GM19351 (cell line): ENCODE results near the gene CAPN2.

Experiments used
- ATAC-seq: cut with Tn5 transposase; IDR thresholded peaks from one replicate; pipeline ENCODE4 v1.9.1; 2021; ENCODE audit warnings: mild to moderate bottlenecking, moderate library complexity; ENCODE audit not compliant: unreplicated experiment

CAPN2 gene

GRCh38 chr1:223712194-223712849 lies at the start of gene CAPN2:
CAPN2 (plus strand) TSS chr1:223712539; CDS start chr1:223712641, 102 bp downstream.
- ATAC-seq: peak; percentile 47

DNA sequence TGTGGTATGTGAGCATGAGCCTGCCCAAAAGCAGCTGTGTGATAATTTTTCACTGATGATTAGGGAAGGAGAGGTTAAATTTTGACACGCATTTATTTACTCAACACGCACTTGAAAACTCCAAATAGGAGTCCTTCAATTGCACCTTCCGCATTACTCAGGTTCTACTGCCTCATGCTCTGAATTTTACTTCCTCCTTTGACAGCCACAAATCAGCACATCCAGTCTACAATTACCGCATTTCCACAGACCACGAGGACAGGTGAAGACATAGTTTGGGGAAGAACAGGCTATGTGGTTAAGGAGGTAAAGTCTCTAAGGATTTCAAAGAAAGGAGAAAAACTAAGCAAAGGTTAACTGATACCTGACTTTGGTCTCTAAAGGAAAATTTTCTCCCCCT lies 49.4 kb upstream of the CAPN2 start:
- no peak for ATAC-seq

- ATAC-seq: no peak
Observed at GRCh38 chr1:223664106-223664505, 48.2 kb upstream of the CAPN2 start.

- no peak for ATAC-seq
Observed at GRCh38 chr1:223665592-223666312, 46.6 kb upstream of the CAPN2 start, which contains the start of gene CAPN8. CAPN8 (minus strand) TSS chr1:223665701; CDS start chr1:223665646, 55 bp downstream.

DNA sequence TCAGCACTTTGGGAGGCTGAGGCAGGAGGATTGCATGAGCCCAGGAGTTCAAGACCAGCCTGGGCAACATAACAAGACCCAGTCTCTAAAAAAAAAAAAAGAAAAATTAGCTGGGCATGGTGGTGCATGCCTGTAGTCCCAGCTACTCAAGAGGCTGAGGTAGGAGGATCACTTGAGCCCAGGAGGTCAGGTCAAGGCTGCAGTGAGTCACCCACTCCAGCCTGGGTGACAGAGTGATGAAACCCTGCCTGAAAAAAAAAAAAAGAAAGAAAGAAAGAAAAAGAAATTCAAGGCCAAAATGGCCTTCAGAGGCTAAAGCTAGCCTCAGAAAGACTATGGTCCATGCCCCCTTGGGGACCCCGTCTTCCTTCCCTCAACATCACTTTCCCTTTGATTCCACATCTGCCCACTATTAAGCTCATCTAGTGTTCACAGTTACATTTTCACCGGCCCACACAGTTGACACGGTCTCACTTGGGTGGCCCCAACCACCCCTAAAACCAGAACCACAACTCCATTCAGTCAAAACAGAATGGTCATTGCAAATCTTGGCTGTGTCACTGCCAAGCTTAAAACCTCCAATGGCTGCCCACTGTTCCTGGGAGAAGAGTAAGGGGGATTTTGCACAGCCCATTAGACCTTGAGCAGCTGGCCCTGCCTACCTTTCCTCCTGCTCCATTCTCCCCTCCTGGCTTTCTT lies 44.7 kb upstream of the CAPN2 start:
- ATAC-seq: peak; percentile 67

GRCh38 chr1:223669003-223669795 lies 43.1 kb upstream of the CAPN2 start:
- no peak for ATAC-seq

- ATAC-seq: no peak
Observed at GRCh38 chr1:223670458-223671159, 41.7 kb upstream of the CAPN2 start.

DNA sequence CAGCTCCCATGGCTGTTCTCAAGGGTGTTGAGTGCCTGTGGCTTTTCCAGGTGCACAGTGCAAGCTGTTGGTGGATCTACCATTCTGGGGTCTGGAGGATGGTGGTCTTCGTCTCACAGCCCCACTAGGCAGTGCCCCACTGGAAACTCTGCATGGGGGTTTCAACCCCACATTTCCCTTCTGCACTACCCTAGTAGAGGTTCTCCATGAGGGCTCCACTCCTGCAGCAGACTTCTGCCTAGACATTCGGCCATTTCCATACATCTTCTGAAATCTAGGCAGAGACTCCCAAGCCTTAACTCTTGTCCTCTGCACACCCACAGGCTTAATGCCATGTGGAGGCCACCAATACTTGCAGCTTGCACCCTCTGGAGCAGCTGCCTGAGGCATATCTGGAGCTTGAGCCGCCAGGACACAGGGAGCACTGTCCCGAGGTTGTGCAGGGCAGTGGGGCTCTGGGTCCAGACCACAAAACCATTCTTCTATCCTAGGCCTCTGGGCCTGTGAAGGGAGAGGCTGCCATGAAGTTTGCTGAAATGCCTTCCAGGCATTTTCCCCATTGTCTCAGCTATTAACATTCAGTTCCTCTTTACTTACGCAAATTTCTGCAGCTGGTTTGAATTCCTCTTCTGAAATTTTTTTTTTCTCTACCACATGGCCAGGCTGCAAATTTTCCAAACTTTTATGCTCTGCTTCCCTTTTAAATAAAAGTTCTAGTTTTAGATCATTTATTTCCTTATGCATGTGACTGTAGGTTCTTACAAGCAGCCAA lies 38.0 kb upstream of the CAPN2 start:
- no peak for ATAC-seq

DNA sequence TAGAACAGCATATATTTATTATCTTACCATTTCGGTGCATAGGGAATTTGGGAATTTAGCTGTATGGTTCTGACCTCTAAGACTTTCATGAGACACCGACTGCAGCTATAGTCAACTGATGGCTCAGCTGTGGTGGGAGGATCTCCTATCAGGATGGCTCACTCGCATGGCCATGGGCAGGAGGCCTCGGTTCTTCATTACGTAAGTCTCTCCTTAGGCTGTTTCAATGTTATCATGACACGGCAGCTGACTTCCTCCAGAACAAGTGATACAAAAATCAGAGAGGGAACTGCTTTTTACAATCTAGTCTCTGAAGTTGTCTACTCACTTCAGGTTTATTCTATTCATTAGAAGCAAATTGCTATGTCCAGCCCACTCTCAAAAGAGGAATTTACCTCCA lies 33.5 kb upstream of the CAPN2 start:
- ATAC-seq: no peak

GRCh38 chr1:223680188-223680587 lies 32.2 kb upstream of the CAPN2 start:
- no peak for ATAC-seq

DNA sequence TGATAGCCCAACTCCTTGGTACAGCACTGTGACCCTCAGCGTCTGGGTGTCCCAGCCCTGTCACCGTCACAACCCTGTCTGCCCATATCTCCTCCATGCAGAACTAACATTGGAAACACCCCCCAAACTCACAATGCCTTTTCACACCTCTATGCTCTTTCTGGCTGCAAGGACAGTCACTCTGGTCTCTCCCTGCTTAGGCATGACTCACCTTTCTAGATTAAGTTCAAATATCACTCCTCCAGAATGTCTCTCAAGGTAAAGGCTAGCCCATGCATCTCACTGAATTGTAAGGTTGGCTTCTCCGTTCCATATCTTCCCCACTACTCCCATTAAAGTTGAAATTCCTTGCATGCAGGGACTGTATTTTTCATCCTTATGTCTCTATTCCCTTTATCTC lies 29.8 kb upstream of the CAPN2 start:
- no peak for ATAC-seq

GRCh38 chr1:223683586-223684487 lies 28.5 kb upstream of the CAPN2 start:
- ATAC-seq: peak; percentile 51

- ATAC-seq: no peak
Observed at GRCh38 chr1:223684488-223684792, 27.9 kb upstream of the CAPN2 start.

DNA sequence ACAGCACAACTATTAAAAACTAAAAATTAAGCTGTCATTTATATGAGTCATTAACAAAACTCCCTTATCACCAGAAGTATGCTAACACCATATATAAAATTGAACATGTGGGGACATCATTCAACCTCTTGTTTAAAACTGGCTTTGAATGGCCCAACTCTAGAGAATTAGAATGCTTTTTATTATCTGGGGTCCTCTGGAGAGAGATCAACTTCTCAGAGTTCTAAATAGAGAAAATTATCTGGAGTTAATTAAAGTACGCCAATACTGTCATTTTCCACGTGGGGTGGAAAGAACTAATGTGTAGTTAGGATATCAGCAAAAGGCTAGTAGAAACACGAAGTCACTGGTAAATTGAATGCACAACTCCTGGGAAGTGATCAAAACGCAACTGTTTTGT lies 21.2 kb upstream of the CAPN2 start:
- no peak for ATAC-seq

GRCh38 chr1:223695014-223695548 lies 17.3 kb upstream of the CAPN2 start:
- no peak for ATAC-seq

GRCh38 chr1:223695941-223696340 lies 16.4 kb upstream of the CAPN2 start:
- no peak for ATAC-seq

DNA sequence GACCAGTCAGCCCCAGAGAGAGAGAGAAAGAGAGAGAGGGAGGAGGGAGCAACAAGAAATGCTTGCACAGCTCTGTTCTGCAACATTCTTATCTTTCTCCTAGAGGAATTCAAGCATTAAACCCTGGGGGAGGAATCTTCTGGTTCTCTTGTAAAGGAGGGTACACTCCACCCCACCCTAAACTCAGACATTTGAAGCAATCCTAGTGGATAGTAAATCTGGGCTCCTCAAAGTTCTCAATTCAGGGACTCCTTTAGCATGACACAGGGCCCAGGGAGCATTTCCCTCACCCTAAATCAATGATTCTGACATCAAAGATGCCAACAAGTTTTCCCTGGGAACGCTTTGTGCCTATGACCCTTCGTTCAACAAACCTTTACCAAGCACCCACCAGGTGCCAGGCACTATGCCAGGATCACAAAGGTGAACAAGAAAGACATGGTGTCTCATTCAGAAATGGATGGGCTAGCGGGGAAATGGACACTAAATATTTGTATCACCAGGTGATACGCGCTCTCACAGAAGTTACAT lies 11.9 kb upstream of the CAPN2 start:
- no peak for ATAC-seq

DNA sequence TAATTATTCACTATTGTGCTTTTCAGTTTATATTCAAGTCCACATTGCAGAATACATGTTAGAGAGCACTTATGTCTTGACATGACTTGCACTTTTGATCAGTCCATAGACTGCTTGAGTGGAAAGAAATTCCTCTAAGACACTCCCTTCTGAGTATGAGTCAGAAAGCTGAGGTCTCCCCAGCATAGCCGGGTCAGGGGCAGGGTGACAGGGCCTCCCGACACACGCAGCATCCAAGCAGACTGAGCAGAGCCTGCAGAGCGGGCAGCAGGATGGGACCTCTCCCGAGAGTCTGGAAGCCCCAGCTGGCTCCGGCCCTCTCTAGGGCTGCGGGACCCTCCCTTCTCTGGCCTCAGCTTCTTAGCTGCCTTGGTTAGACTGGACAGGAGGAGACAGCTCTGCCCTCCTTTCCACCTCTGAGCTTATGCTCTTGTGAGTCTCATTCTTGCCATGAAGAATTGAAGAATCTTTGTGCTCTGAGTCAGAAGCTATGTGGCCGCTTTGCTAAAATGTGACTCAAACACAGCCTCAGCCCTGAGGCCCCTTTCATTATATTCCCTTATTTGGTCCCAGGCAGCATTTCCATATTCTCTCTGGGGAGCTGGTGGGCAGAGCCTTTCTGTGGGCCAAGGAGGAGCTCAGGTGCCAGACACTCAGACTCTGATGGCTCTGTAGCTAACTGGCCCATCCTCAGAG lies 11.2 kb upstream of the CAPN2 start:
- no peak for ATAC-seq
